Erythroblast (primary cell): Measurements from ENCODE around the gene KCNG2.

Experiments
- GATA1 ChIP-seq: IDR thresholded peaks from 2 replicates; pipeline ENCODE4 v1.6.1; 2011; ENCODE audit warnings: low read depth, mild to moderate bottlenecking, control low read depth, low read length, moderate library complexity
- POLR2A ChIP-seq: IDR thresholded peaks from 2 replicates; pipeline ENCODE4 v1.6.1; 2011; ENCODE audit warnings: mild to moderate bottlenecking, low read length

DNA sequence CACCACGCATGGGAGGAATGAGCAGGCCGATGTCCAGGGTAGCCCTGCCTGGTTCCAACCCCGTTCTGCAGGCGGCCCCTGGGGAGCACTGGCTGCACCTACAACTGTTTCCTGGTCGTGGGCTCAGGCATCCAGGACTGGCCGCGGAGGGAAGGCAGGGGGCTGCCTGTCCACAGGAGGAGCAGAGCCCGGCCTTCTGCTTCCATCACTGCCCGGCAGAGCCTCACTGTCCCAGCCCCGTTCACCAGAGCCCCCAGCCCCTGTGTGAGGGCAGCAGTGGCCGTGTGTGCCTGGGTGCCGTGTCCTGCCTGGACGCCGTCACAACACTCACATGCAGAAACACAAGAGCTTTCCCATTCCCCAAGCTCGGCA lies 56.2 kb downstream of the KCNG2 start:
- TF ChIP-seq POLR2A = no peak
- TF ChIP-seq GATA1 = no peak
